ENCODE measurements around the gene HBM. TPM values are rescaled to one million over a fixed set of nuclear protein-coding genes. Genes with fewer than 3 reads are reported as not detected.
"Not testable (repeated sequence)": the region's sequence is repeated elsewhere in the genome, so short reads cannot be mapped to it uniquely, and the experiment has no call there.

Gene HBM
- total RNA-seq, 1 experiment from 2014 or later = not detected

GRCh38 chr16:168424-168823 lies 2.6 kb downstream of the HBM start:
- no peak overlapping the region for H3K27ac ChIP-seq
- H3K9me3 ChIP-seq (replicated peaks) = 0 out of 2 replicates have a peak, but pooled peaks cover 3% of the 10 kb centered on the region
- no peak overlapping the region for H3K4me3 ChIP-seq
- H3K4me1 ChIP-seq (replicated peaks) = no peaks in the 10 kb centered on the region; the same call in 1 of the 2 replicates
- DNase-seq (ENCODE audit: low read depth in 1 of 2, low spot score in 2 of 2) = no peak
- no peaks in the 10 kb centered on the region for H3K36me3 ChIP-seq
- H3K27me3 ChIP-seq (replicated peaks) = peaks cover 57% of the 10 kb centered on the region

DNA sequence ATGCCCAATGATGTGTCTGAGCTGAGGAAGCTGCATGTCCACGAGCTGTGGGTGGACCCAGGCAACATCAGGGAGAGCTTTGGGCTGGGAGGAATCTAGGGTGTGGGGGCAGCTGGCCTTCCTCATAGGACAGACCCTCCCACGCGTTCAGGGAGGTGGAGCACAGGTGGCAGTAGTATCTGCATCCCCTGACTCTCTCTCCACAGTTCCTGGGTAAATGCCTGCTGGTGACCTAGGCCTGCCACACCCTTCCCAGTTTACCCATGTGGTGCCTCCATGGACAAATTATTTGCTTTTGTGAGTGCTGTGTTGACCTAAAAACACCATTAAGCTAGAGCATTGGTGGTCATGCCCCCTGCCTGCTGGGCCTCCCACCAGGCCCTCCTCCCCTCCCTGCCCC lies 3.2 kb downstream of the HBM start:
- H3K9me3 ChIP-seq (replicated peaks) = 0 out of 2 replicates have a peak, but pooled peaks cover 3% of the 10 kb centered on the region
- H3K4me1 ChIP-seq (replicated peaks) = no peaks in the 10 kb centered on the region; the same call in 1 of the 2 replicates
- H3K36me3 ChIP-seq = no peaks in the 10 kb centered on the region
- no peak for DNase-seq (ENCODE audit: low read depth in 1 of 2, low spot score in 2 of 2)
- peaks cover 59% of the 10 kb centered on the region for H3K27me3 ChIP-seq (replicated peaks)
- H3K27ac ChIP-seq = no peak overlapping the region
- no peak overlapping the region for H3K4me3 ChIP-seq

DNA sequence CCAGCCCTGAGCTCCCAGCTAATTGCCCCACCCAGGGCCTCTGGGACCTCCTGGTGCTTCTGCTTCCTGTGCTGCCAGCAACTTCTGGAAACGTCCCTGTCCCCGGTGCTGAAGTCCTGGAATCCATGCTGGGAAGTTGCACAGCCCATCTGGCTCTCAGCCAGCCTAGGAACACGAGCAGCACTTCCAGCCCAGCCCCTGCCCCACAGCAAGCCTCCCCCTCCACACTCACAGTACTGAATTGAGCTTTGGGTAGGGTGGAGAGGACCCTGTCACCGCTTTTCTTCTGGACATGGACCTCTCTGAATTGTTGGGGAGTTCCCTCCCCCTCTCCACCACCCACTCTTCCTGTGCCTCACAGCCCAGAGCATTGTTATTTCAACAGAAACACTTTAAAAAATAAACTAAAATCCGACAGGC lies 4.3 kb downstream of the HBM start:
- H3K36me3 ChIP-seq; H3K4me3 ChIP-seq; DNase-seq (ENCODE audit: low read depth in 1 of 2, low spot score in 2 of 2); H3K27ac ChIP-seq; H3K4me1 ChIP-seq (replicated peaks); H3K9me3 ChIP-seq (replicated peaks): not testable (repeated sequence)
- peaks cover 62% of the 10 kb centered on the region for H3K27me3 ChIP-seq (replicated peaks)

DNA sequence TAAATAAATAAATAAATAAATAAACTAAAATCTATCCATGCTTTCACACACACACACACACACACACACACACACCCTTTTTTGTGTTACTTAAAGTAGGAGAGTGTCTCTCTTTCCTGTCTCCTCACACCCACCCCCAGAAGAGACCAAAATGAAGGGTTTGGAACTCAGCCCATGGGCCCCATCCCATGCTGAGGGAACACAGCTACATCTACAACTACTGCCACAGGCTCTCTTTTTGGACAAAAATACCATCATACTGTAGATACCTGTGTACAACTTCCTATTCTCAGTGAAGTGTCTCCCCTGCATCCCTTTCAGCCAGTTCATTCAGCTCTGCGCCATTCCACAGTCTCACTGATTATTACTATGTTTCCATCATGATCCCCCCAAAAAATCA lies 5.0 kb downstream of the HBM start:
- Histone ChIP-seq H3K27me3 (replicated peaks) (peaks cover 61% of the 10 kb centered on the region), H3K4me3 (no peak overlapping the region), H3K9me3 (replicated peaks) (no peaks in the 10 kb centered on the region), H3K4me1 (replicated peaks) (no peaks in the 10 kb centered on the region; the same call in 1 of the 2 replicates), H3K27ac (no peak overlapping the region), H3K36me3 (no peaks in the 10 kb centered on the region)
- DNase-seq (ENCODE audit: low read depth in 1 of 2, low spot score in 2 of 2) = no peak

DNA sequence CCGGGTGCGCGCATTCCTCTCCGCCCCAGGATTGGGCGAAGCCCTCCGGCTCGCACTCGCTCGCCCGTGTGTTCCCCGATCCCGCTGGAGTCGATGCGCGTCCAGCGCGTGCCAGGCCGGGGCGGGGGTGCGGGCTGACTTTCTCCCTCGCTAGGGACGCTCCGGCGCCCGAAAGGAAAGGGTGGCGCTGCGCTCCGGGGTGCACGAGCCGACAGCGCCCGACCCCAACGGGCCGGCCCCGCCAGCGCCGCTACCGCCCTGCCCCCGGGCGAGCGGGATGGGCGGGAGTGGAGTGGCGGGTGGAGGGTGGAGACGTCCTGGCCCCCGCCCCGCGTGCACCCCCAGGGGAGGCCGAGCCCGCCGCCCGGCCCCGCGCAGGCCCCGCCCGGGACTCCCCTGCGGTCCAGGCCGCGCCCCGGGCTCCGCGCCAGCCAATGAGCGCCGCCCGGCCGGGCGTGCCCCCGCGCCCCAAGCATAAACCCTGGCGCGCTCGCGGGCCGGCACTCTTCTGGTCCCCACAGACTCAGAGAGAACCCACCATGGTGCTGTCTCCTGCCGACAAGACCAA lies 6.7 kb downstream of the HBM start, which contains the start of gene HBA2:
HBA2 (plus strand) TSS at position 503 of the 568 bp plus-strand sequence; CDS start at position 540, 37 bp downstream.
- not testable (repeated sequence) for H3K9me3 ChIP-seq (replicated peaks); H3K27ac ChIP-seq; H3K4me3 ChIP-seq; H3K36me3 ChIP-seq; H3K4me1 ChIP-seq (replicated peaks); DNase-seq (ENCODE audit: low read depth in 1 of 2, low spot score in 2 of 2)
- H3K27me3 ChIP-seq (replicated peaks) = peaks cover 49% of the 10 kb centered on the region

GRCh38 chr16:173211-173854 lies 7.6 kb downstream of the HBM start:
- H3K36me3 ChIP-seq; H3K4me3 ChIP-seq; H3K27ac ChIP-seq; H3K9me3 ChIP-seq (replicated peaks); H3K4me1 ChIP-seq (replicated peaks); DNase-seq (ENCODE audit: low read depth in 1 of 2, low spot score in 2 of 2): not testable (repeated sequence)
- peaks cover 49% of the 10 kb centered on the region for H3K27me3 ChIP-seq (replicated peaks)

- not testable (repeated sequence) for H3K4me3 ChIP-seq; H3K9me3 ChIP-seq (replicated peaks); H3K36me3 ChIP-seq; DNase-seq (ENCODE audit: low read depth in 1 of 2, low spot score in 2 of 2); H3K4me1 ChIP-seq (replicated peaks); H3K27ac ChIP-seq
- peaks cover 50% of the 10 kb centered on the region for H3K27me3 ChIP-seq (replicated peaks)
These were observed 8.4 kb downstream of the HBM start for GRCh38 chr16:173928-174769.

DNA sequence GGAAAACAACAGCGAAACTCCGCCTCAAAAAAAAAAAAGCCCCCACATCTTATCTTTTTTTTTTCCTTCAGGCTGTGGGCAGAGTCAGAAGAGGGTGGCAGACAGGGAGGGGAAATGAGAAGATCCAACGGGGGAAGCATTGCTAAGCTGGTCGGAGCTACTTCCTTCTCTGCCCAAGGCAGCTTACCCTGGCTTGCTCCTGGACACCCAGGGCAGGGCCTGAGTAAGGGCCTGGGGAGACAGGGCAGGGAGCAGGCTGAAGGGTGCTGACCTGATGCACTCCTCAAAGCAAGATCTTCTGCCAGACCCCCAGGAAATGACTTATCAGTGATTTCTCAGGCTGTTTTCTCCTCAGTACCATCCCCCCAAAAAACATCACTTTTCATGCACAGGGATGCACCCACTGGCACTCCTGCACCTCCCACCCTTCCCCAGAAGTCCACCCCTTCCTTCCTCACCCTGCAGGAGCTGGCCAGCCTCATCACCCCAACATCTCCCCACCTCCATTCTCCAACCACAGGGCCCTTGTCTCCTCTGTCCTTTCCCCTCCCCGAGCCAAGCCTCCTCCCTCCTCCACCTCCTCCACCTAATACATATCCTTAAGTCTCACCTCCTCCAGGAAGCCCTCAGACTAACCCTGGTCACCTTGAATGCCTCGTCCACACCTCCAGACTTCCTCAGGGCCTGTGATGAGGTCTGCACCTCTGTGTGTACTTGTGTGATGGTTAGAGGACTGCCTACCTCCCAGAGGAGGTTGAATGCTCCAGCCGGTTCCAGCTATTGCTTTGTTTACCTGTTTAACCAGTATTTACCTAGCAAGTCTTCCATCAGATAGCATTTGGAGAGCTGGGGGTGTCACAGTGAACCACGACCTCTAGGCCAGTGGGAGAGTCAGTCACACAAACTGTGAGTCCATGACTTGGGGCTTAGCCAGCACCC lies 9.5 kb downstream of the HBM start:
- Histone ChIP-seq H3K4me3 (no peak overlapping the region), H3K4me1 (replicated peaks) (peaks cover 5% of the 10 kb centered on the region), H3K27ac (no peak overlapping the region), H3K9me3 (replicated peaks) (no peaks in the 10 kb centered on the region), H3K36me3 (no peaks in the 10 kb centered on the region), H3K27me3 (replicated peaks) (peaks cover 58% of the 10 kb centered on the region)
- DNase-seq (ENCODE audit: low read depth in 1 of 2, low spot score in 2 of 2) = no peak

GRCh38 chr16:176006-176405 lies 10.2 kb downstream of the HBM start:
- DNase-seq (ENCODE audit: low read depth in 1 of 2, low spot score in 2 of 2); H3K27ac ChIP-seq; H3K9me3 ChIP-seq (replicated peaks); H3K36me3 ChIP-seq; H3K4me3 ChIP-seq: not testable (repeated sequence)
- H3K4me1 ChIP-seq (replicated peaks) = peaks cover 12% of the 10 kb centered on the region
- peaks cover 60% of the 10 kb centered on the region for H3K27me3 ChIP-seq (replicated peaks)

- H3K4me1 ChIP-seq (replicated peaks) = peaks cover 19% of the 10 kb centered on the region
- not testable (repeated sequence) for H3K9me3 ChIP-seq (replicated peaks); H3K4me3 ChIP-seq; DNase-seq (ENCODE audit: low read depth in 1 of 2, low spot score in 2 of 2); H3K27ac ChIP-seq; H3K36me3 ChIP-seq
- peaks cover 60% of the 10 kb centered on the region for H3K27me3 ChIP-seq (replicated peaks)
These were observed 11.0 kb downstream of the HBM start, which contains the start of gene HBA1 for GRCh38 chr16:176477-177382. Gene HBA1, plus strand, starts transcription at chr16:176680. Its CDS starts 37 bp downstream, at chr16:176717.

DNA sequence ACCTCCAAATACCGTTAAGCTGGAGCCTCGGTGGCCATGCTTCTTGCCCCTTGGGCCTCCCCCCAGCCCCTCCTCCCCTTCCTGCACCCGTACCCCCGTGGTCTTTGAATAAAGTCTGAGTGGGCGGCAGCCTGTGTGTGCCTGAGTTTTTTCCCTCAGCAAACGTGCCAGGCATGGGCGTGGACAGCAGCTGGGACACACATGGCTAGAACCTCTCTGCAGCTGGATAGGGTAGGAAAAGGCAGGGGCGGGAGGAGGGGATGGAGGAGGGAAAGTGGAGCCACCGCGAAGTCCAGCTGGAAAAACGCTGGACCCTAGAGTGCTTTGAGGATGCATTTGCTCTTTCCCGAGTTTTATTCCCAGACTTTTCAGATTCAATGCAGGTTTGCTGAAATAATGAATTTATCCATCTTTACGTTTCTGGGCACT lies 11.6 kb downstream of the HBM start:
- Histone ChIP-seq H3K27ac (no peak overlapping the region), H3K36me3 (no peaks in the 10 kb centered on the region), H3K4me1 (replicated peaks) (peaks cover 20% of the 10 kb centered on the region), H3K27me3 (replicated peaks) (peaks cover 60% of the 10 kb centered on the region), H3K4me3 (no peak overlapping the region), H3K9me3 (replicated peaks) (peaks cover 4% of the 10 kb centered on the region; the same call in 1 of the 2 replicates)
- DNase-seq (ENCODE audit: low read depth in 1 of 2, low spot score in 2 of 2) = no peak

- Histone ChIP-seq H3K27ac (no peak overlapping the region), H3K4me3 (no peak overlapping the region), H3K36me3 (no peaks in the 10 kb centered on the region), H3K27me3 (replicated peaks) (peaks cover 60% of the 10 kb centered on the region), H3K9me3 (replicated peaks) (peaks cover 4% of the 10 kb centered on the region; the same call in 1 of the 2 replicates), H3K4me1 (replicated peaks) (peaks cover 20% of the 10 kb centered on the region)
- no peak for DNase-seq (ENCODE audit: low read depth in 1 of 2, low spot score in 2 of 2)
These were observed 12.3 kb downstream of the HBM start for GRCh38 chr16:177981-178667.
